HG02870 (cell line): ENCODE measurements around the gene PDE2A.
"Not testable (repeated sequence)": the region's sequence is repeated elsewhere in the genome, so short reads cannot be mapped to it uniquely, and the experiment has no call there.

Source experiments
- ATAC-seq: cut with Tn5 transposase; IDR thresholded peaks from one replicate; pipeline ENCODE4 v1.9.1; 2021; ENCODE audit warnings: mild to moderate bottlenecking, moderate library complexity; ENCODE audit not compliant: unreplicated experiment

Gene PDE2A

DNA sequence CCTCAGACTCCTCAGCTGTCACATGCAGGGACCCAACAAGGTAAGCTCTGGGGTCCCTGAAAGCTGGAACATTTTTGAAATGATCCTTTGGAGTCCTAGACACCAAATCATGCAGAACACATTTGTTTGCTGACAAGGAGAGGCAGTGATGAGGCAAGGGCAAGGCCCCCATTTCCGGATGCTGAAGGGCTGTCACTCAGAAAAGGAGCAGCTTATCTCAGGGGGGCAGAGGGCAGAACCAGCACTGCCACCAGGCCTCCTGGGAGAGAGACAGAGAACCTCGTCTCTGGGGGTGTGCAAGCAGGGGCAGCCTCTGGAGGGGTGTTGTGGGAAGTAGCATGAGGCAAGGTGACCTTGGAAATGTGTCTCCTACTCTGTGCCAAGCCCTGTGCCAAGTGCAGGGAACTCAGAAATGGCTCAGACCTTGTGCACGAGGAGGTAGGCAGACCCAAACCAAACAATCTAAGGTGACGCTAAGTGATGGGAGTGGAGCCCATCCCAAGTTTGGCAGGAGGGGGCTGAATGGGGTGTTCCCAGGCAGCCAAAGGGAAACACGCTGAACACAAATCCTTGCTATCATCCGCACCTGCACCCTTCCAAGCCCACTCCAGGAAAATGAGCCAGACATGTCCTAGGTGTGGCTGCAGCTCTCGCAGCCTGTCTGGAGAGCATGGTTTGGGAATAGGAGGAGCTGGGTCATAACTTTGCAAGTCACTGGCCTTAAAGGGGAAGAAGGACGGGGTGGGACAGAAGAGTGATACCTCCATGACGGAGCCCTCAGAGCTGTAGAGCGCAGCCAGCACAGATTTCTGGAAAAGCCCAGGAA lies 94.2 kb downstream of the PDE2A start:
- no peak for ATAC-seq

DNA sequence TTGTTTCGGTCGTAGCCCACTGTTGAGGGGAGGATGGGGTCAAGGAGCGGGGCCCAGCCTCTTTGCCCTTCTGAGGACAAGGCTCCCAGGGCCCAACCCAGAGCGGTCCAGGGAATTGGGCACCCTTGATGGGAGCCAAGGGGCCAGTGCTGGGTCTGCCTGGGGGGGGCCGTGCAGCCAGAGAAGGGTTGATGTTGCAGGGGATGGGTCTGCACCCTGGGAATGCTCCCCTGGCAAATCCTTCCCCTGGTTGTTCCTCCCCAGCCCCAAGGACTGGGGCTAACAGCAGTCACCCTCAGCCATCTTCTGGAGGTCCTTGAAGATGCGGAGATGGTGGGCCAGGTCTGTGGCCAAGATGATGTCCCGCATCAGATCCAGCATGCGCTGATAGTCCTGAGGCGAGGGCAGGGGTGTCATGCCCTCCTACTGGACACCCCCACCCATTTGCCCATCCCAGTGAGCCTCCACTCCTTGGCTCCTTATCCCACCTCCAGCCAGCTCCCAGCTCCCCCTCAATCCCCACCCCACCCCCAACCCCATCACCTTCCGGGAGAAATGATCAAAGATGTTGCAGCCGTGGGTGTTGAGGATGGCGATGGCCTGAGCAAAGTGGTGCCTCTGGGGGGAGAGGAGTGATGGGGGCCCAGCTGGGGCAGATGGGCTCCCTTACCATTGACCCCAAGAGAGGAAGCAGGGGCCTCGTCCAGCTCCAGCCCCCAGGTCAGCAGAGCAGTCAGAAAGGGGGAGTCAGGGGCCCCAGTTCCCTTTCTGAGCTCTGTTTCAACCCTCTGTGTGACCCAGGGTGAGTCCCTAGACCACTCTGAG lies 95.0 kb downstream of the PDE2A start:
- no peak for ATAC-seq

DNA sequence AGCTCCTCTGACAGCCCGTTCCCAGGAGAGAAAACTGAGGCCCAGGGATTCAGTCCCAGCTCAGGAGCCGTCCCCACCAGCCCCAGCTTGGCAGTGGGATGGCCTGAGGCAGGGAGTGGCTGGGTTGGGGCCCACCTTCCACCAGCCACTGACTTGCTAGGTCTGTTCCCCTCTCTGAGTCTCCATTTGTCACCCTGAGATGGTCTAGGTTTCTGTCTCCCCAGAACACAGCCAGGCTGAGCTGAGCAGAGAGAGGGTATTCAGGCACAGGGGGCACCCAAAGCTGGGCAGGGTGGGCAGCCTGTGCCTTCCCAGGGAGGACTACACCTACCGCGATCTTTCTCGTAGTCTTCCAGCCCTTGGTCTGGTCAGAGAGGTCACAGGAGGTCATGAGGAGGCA lies 95.7 kb downstream of the PDE2A start:
- ATAC-seq: no peak

- ATAC-seq: no peak
Observed at GRCh38 chr11:72578051-72578450, 96.2 kb downstream of the PDE2A start.

DNA sequence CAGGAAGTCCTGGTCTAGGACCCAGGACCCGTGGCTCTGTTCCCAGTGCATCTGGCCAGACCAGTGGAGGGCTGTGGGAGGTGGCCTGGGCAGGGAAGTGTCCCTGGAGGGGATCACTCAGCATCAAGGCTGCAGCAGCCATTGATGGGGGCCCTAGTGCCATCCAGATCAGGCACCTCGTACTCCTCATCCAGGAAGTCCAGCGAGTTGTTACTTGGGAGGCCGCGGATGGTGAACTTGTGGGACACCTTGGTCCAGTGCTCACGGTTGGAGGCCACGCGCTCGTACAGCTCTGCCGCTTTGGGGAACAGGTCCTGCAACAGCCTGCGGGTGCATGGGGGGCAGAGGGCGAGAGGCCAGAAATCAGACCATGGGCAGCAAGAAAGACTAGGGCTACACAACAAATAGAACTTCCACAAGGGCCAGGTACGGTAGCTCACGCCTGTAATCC lies 96.9 kb downstream of the PDE2A start:
- no peak for ATAC-seq

GRCh38 chr11:72576661-72577060 lies 97.6 kb downstream of the PDE2A start:
- ATAC-seq: no peak

GRCh38 chr11:72576243-72576595 lies 98.0 kb downstream of the PDE2A start:
- no peak for ATAC-seq

DNA sequence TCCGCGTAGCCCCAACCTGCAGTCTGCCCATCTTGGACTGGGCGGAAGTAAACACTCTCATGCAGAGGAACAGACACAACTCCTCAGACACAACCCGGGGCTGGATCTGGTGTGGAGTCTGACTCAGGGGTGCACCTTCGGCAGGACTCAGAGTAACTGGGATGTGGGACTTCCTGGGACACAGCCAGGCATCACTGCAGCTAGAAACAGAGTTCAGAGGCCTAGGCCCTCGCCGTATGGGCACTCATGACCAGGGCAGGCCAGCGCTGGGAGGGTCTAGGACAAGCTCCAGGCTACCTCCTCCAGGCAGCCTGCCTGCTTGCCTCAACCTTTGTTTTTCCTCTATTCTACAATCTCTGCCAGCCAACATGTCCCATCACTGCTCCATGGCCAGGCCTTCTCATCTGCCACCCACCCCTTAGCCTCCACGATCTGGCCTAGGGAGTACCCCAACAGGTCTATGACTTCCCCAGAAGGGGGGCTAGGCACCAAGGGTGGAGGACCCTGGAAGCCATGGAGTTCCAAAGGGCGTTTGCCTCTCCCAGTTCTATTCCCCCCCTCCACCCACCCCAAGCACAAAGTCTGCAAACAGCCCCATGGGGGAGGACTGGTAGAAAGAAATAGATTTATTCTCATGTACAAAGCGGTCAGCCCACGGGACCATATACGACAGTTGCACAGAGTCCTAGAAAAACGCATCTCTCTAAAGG lies 98.5 kb downstream of the PDE2A start:
- no peak for ATAC-seq

DNA sequence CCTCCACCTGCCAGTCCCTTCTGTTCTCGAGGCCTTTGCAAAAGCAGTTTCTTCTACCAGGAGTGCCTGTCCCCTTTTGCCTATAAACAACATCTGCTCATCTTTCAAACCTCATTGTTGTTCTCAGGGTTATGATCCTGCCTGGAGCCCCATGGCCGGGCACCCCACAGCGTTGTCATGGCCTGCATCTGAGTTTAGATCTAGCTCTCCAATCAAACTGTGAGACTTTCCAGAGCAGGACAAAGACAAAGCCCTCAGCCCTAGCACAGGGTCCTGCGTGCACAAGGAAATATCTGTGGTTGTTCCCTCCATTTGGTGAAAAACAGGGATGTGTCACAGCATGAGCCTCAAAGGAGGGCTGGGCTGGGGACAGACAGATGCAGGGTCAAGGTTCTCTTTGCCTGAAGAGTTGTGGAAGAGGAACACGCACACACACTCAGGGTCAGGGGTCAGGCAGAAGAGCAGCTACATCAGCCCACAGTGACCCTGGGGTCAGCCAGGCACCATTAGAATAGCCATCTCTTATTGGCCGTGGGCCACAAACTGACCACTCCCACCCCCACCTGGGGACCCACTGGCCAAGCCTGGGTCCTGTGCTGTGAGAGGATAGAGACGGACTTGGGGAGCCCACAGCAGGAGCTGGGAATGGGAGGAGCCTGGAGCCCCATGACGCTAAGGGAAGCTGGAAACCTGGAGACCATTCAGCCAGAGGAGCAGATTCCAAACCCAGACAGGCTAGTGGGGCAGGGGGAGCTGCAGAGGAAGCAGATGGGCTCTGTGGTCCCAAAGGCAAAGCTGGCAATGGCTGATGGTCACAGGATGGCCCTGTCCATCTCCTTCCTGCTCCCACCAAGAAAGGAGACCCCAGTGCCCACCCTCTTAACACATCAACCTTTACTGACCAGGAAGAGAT lies 99.4 kb downstream of the PDE2A start:
- no peak for ATAC-seq

DNA sequence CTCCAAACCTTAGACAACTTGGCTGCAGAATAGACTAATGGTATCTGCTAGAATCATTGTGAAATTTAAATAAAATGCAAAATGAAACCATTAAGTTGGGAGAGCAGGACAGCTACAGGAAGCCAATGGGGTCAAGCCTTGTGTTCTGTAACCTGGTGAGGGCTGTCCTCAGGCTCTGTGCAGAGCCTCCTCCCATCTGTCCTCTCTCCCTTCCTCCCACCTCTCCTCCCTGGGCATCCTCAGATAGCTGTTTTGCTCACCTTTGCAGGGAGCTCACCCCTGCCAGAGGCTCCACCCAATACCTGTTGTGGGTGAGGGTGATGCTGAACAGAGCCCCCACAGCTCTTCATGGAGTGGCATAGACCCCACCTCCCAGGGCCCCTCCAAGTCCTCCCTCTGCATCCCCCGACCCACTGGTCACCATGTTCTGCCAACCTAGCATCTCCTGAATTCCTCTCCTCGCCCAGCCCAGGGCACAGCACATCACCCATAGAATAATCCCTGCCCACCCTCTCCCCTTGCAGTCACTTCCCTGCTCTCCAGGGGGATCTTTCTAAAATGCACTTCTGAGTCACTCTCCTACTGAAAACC lies 100.3 kb downstream of the PDE2A start:
- ATAC-seq: no peak

- no peak for ATAC-seq
Observed at GRCh38 chr11:72573072-72573854, 101.0 kb downstream of the PDE2A start.

GRCh38 chr11:72572540-72572939 lies 101.7 kb downstream of the PDE2A start:
- ATAC-seq: not testable (repeated sequence)

- ATAC-seq: no peak
Observed at GRCh38 chr11:72570893-72571661, 103.1 kb downstream of the PDE2A start.

DNA sequence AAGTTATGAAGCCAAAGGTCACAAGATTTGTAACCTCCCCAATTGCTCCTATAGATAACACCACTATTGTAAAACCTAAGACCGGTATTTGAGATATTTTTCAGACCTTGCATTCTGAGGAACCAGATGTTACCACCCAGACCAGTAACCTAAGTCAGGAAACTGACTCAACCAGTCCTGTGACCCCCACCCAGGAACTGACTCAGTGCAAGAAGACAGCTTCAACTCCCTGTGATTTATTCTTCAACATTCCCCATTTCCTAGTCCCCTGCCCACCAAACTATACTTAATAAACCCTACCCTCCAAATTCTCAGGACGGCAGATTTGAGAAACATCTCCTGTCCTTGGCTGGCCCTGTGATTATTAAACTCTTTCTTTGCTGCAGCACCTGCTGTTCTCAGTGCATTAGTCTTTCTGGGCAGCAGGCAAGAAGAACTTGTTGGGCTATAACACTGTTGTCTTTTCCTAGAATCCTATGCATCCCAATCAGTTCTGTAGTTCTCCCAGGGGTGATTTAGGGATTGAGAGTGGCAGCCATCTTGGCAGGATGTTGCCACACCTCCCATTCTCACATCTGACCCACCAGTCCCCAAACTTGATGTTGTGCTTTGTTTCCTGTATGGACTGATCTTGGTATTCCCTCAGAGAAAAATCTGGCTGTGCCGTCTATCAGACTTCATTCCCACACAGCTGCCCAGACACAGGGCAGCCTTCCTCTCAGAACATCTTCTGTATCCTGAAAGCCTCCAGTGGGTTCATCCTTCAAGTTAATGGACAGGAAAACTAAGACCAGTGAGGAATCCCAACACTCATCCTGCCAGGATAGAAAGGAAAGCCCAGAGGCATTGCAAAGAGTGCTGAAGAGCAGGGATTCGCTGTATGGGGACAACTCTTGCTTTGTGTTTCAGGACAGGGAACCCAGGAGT lies 104.0 kb downstream of the PDE2A start:
- ATAC-seq: no peak

GRCh38 chr11:72568861-72569260 lies 105.4 kb downstream of the PDE2A start:
- ATAC-seq: no peak

- no peak for ATAC-seq
Observed at GRCh38 chr11:72562431-72562830, 111.8 kb downstream of the PDE2A start.

DNA sequence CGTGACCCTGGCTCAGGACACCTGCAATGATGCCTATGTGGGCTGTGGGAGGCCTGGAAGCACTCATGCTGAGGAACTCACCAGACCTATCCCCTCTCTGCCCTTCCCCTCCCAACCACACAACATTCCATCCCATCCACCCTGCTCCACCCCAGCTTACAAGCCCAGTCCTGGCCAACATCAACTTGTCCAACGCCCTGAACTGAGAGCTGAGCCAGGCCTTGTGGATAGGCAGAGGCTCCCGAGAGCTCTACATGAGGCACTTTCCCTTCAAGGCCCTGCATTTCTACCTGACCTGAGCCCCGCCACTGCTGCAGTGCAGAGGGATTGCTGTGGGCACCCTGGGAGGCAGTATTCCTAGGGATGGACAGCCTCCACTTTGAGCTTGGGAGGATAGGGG lies 112.4 kb downstream of the PDE2A start:
- no peak for ATAC-seq
